HepG2 (cell line): ENCODE measurements around the gene CPS1.

Source experiments
- ARID2 ChIP-seq: sonication (generic); formaldehyde crosslinking; IDR thresholded peaks from 2 replicates; pipeline ENCODE4 v1.8.1; 2022; ENCODE audit warnings: mild to moderate bottlenecking, missing genetic modification reagents, borderline replicate concordance
- RARA ChIP-seq: IDR thresholded peaks from 2 replicates; pipeline ENCODE4 v1.6.1; 2016; ENCODE audit warnings: missing genetic modification reagents, missing compliant biosample characterization
- ZNF484 ChIP-seq: sonication (generic); formaldehyde crosslinking; IDR thresholded peaks from 2 replicates; pipeline ENCODE4 v1.5.1; 2020; ENCODE audit warnings: mild to moderate bottlenecking, low read depth, missing genetic modification reagents, borderline replicate concordance
- TF ChIP-seq, protein P1 (sequence below): sonication (generic); formaldehyde crosslinking; IDR thresholded peaks from 2 replicates; pipeline ENCODE4 v1.5.0; 2020; ENCODE audit warnings: mild to moderate bottlenecking, missing genetic modification reagents, moderate library complexity

- TF ChIP-seq RARA (no peak), ZNF484 (no peak), ARID2 (CRISPR knock-in tag) (no peak)
- TF ChIP-seq, protein P1, sequence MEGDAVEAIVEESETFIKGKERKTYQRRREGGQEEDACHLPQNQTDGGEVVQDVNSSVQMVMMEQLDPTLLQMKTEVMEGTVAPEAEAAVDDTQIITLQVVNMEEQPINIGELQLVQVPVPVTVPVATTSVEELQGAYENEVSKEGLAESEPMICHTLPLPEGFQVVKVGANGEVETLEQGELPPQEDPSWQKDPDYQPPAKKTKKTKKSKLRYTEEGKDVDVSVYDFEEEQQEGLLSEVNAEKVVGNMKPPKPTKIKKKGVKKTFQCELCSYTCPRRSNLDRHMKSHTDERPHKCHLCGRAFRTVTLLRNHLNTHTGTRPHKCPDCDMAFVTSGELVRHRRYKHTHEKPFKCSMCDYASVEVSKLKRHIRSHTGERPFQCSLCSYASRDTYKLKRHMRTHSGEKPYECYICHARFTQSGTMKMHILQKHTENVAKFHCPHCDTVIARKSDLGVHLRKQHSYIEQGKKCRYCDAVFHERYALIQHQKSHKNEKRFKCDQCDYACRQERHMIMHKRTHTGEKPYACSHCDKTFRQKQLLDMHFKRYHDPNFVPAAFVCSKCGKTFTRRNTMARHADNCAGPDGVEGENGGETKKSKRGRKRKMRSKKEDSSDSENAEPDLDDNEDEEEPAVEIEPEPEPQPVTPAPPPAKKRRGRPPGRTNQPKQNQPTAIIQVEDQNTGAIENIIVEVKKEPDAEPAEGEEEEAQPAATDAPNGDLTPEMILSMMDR, result no peak
Measured at GRCh38 chr2:210591663-210592062, 35.3 kb downstream of the CPS1 start.
